ENCODE results near the gene ZNF236. TPM values are rescaled to one million over a fixed set of nuclear protein-coding genes. Genes with fewer than 3 reads are reported as not detected.

The ZNF236 gene
- total and polyA plus RNA-seq, 2 of the 8 experiments (the other 6 are each of a cell fraction or from before 2014, with no cell fraction given), result 6.7 to 14.5 TPM

DNA sequence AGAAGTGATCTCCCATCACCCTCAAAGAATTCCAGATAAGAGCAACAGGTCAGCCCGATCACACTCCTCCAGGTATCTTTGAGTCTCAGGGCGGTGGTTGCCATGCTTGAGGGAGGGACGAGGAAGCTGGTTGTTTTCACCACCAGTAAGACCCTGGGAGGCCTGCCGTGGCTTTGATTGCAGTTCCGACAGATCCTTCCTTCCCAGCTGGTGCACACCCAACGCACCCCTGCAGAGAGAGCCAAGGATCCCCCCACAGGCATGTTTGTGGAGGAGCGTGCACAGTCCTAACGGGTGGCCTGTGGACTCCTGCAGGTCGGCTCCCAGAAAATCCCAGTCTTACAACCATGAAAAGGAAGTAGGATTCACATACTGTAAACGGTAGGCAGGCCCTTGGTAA lies 13.8 kb upstream of the ZNF236 start (continued):
- TF ChIP-seq POU5F1 (IDR thresholded peaks at IDR 0.05; ENCODE audit: low read depth, low read length) (no peak), SIN3A (conservative IDR thresholded peaks at IDR 0.05 in 1 of 2, IDR thresholded peaks at IDR 0.05 in 1 of 2; ENCODE audit: low read depth in 1 of 2, low read length in 2 of 2) (no peak), SRF (IDR thresholded peaks at IDR 0.05; ENCODE audit: low read depth, low read length) (no peak)
- TF ChIP-seq, protein P1, sequence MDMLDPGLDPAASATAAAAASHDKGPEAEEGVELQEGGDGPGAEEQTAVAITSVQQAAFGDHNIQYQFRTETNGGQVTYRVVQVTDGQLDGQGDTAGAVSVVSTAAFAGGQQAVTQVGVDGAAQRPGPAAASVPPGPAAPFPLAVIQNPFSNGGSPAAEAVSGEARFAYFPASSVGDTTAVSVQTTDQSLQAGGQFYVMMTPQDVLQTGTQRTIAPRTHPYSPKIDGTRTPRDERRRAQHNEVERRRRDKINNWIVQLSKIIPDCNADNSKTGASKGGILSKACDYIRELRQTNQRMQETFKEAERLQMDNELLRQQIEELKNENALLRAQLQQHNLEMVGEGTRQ (IDR thresholded peaks at IDR 0.05; ENCODE audit: low read length), result no peak
- TF ChIP-seq, protein P2, sequence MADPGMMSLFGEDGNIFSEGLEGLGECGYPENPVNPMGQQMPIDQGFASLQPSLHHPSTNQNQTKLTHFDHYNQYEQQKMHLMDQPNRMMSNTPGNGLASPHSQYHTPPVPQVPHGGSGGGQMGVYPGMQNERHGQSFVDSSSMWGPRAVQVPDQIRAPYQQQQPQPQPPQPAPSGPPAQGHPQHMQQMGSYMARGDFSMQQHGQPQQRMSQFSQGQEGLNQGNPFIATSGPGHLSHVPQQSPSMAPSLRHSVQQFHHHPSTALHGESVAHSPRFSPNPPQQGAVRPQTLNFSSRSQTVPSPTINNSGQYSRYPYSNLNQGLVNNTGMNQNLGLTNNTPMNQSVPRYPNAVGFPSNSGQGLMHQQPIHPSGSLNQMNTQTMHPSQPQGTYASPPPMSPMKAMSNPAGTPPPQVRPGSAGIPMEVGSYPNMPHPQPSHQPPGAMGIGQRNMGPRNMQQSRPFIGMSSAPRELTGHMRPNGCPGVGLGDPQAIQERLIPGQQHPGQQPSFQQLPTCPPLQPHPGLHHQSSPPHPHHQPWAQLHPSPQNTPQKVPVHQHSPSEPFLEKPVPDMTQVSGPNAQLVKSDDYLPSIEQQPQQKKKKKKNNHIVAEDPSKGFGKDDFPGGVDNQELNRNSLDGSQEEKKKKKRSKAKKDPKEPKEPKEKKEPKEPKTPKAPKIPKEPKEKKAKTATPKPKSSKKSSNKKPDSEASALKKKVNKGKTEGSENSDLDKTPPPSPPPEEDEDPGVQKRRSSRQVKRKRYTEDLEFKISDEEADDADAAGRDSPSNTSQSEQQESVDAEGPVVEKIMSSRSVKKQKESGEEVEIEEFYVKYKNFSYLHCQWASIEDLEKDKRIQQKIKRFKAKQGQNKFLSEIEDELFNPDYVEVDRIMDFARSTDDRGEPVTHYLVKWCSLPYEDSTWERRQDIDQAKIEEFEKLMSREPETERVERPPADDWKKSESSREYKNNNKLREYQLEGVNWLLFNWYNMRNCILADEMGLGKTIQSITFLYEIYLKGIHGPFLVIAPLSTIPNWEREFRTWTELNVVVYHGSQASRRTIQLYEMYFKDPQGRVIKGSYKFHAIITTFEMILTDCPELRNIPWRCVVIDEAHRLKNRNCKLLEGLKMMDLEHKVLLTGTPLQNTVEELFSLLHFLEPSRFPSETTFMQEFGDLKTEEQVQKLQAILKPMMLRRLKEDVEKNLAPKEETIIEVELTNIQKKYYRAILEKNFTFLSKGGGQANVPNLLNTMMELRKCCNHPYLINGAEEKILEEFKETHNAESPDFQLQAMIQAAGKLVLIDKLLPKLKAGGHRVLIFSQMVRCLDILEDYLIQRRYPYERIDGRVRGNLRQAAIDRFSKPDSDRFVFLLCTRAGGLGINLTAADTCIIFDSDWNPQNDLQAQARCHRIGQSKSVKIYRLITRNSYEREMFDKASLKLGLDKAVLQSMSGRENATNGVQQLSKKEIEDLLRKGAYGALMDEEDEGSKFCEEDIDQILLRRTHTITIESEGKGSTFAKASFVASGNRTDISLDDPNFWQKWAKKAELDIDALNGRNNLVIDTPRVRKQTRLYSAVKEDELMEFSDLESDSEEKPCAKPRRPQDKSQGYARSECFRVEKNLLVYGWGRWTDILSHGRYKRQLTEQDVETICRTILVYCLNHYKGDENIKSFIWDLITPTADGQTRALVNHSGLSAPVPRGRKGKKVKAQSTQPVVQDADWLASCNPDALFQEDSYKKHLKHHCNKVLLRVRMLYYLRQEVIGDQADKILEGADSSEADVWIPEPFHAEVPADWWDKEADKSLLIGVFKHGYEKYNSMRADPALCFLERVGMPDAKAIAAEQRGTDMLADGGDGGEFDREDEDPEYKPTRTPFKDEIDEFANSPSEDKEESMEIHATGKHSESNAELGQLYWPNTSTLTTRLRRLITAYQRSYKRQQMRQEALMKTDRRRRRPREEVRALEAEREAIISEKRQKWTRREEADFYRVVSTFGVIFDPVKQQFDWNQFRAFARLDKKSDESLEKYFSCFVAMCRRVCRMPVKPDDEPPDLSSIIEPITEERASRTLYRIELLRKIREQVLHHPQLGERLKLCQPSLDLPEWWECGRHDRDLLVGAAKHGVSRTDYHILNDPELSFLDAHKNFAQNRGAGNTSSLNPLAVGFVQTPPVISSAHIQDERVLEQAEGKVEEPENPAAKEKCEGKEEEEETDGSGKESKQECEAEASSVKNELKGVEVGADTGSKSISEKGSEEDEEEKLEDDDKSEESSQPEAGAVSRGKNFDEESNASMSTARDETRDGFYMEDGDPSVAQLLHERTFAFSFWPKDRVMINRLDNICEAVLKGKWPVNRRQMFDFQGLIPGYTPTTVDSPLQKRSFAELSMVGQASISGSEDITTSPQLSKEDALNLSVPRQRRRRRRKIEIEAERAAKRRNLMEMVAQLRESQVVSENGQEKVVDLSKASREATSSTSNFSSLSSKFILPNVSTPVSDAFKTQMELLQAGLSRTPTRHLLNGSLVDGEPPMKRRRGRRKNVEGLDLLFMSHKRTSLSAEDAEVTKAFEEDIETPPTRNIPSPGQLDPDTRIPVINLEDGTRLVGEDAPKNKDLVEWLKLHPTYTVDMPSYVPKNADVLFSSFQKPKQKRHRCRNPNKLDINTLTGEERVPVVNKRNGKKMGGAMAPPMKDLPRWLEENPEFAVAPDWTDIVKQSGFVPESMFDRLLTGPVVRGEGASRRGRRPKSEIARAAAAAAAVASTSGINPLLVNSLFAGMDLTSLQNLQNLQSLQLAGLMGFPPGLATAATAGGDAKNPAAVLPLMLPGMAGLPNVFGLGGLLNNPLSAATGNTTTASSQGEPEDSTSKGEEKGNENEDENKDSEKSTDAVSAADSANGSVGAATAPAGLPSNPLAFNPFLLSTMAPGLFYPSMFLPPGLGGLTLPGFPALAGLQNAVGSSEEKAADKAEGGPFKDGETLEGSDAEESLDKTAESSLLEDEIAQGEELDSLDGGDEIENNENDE (IDR thresholded peaks at IDR 0.05; ENCODE audit: insufficient replicate concordance, low read length), result no peak

Measured in H1 (cell line).